Measurements from ENCODE around the gene PDGFRB. TPM values are rescaled to one million over a fixed set of nuclear protein-coding genes. Genes with fewer than 3 reads are reported as not detected.
A peak's percentile ranks its signal among the peaks of the same experiment; 100 is the strongest.

Gene PDGFRB
- total RNA-seq, 4 donors from 2014 or later: 17.5 to 87.5 (median 31.2) TPM

GRCh38 chr5:150143350-150144245 is 12.0 kb downstream of the PDGFRB start:
- peak in 1 of 3 donors; percentile 68 for DNase-seq
- Histone ChIP-seq H3K36me3 (no peaks in the 10 kb centered on the region), H3K27ac (peak overlapping the region; percentile 62 to 84 (median 72)), H3K9me3 (no peaks in the 10 kb centered on the region), H3K4me1 (peaks cover 0 to 73% (median 0%) of the 10 kb centered on the region in 4 donors), H3K4me3 (no peak overlapping the region), H3K27me3 (no peaks in the 10 kb centered on the region)
- TF ChIP-seq, protein P1, sequence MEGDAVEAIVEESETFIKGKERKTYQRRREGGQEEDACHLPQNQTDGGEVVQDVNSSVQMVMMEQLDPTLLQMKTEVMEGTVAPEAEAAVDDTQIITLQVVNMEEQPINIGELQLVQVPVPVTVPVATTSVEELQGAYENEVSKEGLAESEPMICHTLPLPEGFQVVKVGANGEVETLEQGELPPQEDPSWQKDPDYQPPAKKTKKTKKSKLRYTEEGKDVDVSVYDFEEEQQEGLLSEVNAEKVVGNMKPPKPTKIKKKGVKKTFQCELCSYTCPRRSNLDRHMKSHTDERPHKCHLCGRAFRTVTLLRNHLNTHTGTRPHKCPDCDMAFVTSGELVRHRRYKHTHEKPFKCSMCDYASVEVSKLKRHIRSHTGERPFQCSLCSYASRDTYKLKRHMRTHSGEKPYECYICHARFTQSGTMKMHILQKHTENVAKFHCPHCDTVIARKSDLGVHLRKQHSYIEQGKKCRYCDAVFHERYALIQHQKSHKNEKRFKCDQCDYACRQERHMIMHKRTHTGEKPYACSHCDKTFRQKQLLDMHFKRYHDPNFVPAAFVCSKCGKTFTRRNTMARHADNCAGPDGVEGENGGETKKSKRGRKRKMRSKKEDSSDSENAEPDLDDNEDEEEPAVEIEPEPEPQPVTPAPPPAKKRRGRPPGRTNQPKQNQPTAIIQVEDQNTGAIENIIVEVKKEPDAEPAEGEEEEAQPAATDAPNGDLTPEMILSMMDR (IDR thresholded peaks at IDR 0.05): no peak
- no peak for TF ChIP-seq POLR2A (IDR thresholded peaks at IDR 0.05)

- H3K4me3 ChIP-seq: no peak overlapping the region
- H3K4me1 ChIP-seq: peaks cover 0 to 76% (median 0%) of the 10 kb centered on the region in 4 donors
- H3K36me3 ChIP-seq: no peaks in the 10 kb centered on the region
- no peaks in the 10 kb centered on the region for H3K27me3 ChIP-seq
- no peaks in the 10 kb centered on the region for H3K9me3 ChIP-seq
- TF ChIP-seq POLR2A (IDR thresholded peaks at IDR 0.05): no peak
- TF ChIP-seq, protein P1 (IDR thresholded peaks at IDR 0.05): no peak
- H3K27ac ChIP-seq: peak overlapping the region; percentile 62 to 84 (median 72)
- DNase-seq: peak in 1 of 3 donors; percentile 76
Measured at GRCh38 chr5:150142959-150143349, 12.7 kb downstream of the PDGFRB start.

DNA sequence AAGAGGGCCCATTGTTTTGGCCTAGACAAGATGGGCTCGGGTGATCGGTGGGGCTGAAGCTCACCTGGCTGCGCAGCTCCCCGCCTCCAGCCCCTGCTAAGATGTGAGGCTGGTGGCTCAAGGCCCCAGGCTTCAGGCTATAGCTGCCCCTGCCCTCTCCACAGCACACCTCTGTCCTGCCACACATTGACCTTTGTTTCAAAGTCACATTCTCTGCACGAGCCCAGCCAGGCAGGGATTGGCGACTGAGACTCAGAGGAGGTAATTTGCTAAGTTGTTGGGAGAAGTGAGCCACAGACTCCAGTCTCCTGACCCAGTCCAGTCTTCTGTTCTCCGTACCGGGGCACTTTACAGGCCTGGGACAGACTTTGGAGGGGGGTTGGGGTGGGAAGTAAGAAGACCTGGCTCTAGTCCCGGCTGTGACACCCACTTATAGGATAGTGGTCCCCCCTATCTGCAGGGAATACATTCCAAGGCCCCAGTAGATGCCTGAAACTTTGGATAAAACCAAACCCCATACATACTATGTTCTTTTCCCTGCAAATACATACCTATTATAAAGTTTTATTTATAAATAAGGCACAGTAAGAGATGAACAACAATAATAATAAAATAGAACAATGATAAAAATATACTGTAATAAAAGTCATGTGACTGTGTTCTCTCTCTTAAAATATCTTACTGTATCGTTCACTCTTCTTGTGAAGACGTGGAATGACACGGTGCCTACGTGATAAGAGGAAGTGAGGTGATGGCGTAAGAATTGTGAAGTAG is 13.3 kb downstream of the PDGFRB start:
- Histone ChIP-seq H3K36me3 (no peaks in the 10 kb centered on the region), H3K4me3 (no peak overlapping the region), H3K4me1 (peaks cover 0 to 76% (median 0%) of the 10 kb centered on the region in 4 donors), H3K27me3 (no peaks in the 10 kb centered on the region), H3K9me3 (no peaks in the 10 kb centered on the region), H3K27ac (peak overlapping the region; percentile 62 to 84 (median 76))
- no peak for TF ChIP-seq POLR2A (IDR thresholded peaks at IDR 0.05)
- TF ChIP-seq, protein P1 (IDR thresholded peaks at IDR 0.05): no peak
- DNase-seq: no peak

- DNase-seq: no peak
- H3K9me3 ChIP-seq: no peaks in the 10 kb centered on the region
- H3K36me3 ChIP-seq: no peaks in the 10 kb centered on the region
- H3K27me3 ChIP-seq: no peaks in the 10 kb centered on the region
- no peak overlapping the region for H3K4me3 ChIP-seq
- H3K27ac ChIP-seq: peak overlapping the region in 3 of 4 donors; percentile 70 to 84 (median 81)
- no peak for TF ChIP-seq POLR2A (IDR thresholded peaks at IDR 0.05)
- TF ChIP-seq, protein P1 (IDR thresholded peaks at IDR 0.05): no peak
- H3K4me1 ChIP-seq: peaks cover 0 to 76% (median 0%) of the 10 kb centered on the region in 4 donors
Measured at GRCh38 chr5:150141544-150142184, 14.0 kb downstream of the PDGFRB start.

GRCh38 chr5:150140830-150141229 is 14.8 kb downstream of the PDGFRB start:
- Histone ChIP-seq H3K9me3 (no peaks in the 10 kb centered on the region), H3K36me3 (no peaks in the 10 kb centered on the region), H3K27ac (peak overlapping the region; percentile 62 to 84 (median 76)), H3K27me3 (no peaks in the 10 kb centered on the region), H3K4me3 (no peak overlapping the region), H3K4me1 (peaks cover 0 to 76% (median 0%) of the 10 kb centered on the region in 4 donors)
- TF ChIP-seq POLR2A (IDR thresholded peaks at IDR 0.05): no peak
- TF ChIP-seq, protein P1 (IDR thresholded peaks at IDR 0.05): no peak
- no peak for DNase-seq
